Retina (tissue), 1 donor: ENCODE results near the gene TRPC4AP.

ENCODE experiments used
- DNase-seq: peaks from one replicate; pipeline ENCODE4 v3.0.0-alpha.2; 2016

Gene TRPC4AP

DNA sequence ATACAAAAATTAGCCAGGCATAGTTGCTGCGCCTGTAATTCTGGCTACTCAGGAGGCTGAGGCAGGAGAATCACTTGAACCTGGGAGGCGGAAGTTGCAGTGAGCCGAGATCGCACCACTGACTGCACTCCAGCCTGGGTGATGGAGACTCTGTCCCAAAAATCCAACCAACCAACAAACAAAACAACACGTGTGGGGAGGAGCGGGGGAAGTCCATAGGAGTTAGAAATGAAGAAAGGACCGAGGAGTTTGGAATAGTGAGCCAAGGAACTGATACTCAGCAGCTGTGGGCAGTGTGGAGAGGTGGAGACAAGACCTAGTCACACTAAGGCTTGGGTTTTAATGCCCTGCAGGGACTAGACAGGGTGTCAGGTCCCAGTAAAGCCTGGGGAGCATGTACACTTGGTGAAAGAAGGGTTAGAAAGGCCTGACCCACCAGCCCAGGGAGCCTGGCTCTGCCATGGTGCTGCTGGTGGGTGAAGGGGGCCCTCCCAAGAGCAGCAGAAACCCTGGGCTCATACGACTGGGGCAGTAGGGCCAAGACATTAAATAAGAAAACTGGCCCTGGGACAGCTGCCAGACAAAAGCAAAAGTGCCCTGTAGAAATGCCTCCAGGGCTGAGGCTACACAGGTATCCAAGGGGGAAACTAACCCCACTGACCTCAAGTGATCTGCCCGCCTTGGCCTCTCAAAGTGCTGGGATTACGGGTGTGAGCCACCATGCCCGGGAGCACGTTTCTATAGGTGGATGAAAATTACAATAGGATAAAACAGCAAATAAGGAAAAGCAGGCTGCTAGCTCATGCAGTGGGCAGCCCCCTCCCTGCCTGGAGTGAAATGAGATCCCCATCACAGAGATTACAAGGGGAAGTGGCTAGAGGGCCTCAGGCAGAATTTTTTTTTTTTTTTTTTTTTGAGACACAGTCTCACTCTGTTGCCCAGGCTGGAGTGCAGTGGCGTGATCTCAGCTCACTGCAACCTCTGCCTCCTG lies 78.9 kb downstream of the TRPC4AP start:
- DNase-seq: no peak

DNA sequence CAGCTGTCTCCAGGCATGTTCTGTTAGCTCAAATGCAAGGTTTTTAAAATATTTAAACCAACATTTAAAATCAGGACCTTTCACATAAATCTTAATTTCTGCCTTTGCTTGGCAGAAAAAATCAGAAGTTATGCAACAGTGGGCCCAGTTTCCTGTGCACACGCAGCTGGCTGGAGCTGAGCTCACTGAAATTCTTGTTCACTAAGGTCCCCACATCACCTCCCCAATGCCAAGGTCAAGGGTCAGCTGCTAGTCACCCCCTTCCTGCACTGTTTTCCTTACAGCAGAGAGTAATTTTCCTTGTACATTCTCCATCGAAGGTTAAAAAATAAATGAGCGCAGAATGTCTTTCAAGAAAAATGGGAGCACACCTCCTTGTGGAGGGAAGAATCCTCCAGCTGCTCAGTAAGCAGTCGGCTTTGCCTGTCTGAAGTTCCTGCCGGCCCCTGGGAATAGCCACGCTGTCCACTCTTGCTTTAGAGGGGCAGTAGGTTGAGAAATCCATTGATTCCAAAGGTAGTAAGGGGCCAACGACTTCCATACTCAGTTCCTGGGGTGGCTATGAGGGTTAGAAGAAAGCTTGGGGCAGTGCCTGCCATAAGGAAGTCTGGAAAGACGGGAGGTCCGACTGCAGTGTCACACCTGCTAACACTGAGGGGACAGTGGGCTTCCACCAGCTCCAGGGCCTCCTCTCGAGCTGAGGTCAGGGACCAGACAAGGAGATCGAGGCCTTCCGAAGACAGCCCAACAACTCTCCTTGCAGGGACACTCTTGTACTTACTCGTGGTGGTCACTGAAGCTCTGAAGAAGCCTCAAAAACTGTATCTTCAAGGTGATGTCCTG lies 80.2 kb downstream of the TRPC4AP start:
- DNase-seq: no peak

DNA sequence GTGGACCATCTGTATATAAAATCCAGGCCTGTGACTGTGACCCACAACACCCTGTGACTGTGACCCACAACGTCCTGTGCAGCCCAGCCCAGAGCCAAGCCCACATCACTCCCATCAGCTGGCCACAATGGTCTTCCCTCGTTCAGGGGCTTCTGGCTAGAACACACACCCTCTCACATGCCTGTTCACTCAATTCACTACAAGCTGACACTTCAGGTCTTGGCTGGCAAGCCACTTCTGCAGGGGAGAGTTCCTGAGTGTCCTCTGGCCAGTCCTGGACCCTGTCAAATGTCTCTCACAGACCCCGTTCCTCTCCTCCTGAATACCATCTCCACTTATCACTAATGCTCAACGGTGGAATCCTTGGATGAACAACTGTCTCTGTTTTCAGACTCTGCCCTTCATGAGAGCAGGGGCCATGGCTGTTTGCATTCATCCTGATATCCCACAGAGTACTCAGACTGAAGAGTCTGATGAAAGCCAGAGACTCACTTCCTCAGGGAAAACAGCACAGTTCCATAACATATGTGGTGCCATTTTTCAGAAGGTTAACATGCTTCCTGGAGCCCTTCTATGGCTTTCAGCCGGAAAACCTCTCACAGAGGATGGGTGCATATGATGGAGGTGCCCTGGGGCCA lies 80.9 kb downstream of the TRPC4AP start:
- no peak for DNase-seq

DNA sequence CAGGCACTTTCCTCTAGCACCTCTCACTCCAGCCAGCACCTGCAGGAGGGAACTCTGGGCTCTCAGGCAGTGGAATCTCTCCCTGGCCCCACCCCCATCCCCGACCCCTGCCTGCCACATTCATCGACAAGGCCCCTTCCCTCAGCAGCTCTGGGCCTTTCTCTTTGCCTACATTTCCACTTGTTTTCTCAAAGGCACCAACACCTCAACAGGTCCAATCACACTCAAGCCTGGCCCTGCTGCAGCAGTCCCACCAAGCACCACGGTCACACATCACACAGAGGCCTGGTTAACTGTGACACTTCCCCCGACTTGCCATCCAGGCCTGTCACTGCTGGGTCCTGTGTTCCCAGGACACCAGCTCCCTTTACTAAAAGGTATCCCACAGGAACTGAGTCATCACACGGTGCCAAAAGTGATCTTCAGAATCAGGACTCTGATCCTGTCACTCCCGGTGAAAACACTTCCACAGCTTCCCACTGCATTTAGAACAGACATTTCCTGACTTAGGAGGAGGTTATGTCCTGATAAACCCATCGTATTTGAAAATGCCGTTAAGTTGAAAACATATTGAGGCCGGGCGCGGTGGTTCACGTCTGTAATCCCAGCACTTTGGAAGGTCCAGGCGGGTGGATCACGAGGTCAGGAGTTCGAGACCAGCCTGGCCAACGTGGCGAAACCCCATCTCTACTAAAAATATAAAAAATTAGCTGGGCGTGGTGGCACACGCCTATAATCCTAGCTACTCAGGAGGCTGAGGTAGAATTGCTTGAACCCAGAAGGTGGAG lies 82.0 kb downstream of the TRPC4AP start:
- DNase-seq: no peak

DNA sequence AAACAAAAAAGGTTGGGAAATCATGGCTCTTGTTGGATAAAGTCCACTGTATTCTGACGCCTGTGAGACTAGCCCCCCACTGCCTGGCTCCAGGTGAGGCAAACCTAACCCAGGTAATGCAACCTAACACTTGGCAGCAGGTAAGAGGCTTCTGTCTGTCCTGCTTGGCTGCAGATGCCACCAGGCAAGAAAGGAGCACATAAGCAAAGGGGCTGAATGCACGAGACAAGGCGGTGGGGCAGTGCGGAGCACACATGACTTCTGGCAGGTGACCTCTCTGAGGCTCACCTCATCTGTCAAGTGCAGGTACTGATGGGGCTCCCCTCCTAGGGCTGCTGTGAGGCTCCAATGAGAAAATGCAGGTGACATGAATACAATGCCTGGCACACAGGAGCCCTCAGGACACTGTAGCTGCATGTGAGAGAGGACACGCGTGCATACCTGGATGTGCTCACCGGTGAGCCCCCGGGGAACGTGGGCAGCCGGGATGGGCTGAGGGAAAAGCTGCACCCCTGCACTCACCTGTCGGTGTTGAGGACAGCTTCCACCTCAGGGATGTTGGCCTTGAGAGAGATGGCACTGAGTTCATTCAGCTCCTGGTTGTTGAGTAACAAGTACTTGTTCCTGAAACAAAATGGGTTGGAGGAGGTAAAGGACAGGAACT lies 82.8 kb downstream of the TRPC4AP start:
- DNase-seq: no peak

DNA sequence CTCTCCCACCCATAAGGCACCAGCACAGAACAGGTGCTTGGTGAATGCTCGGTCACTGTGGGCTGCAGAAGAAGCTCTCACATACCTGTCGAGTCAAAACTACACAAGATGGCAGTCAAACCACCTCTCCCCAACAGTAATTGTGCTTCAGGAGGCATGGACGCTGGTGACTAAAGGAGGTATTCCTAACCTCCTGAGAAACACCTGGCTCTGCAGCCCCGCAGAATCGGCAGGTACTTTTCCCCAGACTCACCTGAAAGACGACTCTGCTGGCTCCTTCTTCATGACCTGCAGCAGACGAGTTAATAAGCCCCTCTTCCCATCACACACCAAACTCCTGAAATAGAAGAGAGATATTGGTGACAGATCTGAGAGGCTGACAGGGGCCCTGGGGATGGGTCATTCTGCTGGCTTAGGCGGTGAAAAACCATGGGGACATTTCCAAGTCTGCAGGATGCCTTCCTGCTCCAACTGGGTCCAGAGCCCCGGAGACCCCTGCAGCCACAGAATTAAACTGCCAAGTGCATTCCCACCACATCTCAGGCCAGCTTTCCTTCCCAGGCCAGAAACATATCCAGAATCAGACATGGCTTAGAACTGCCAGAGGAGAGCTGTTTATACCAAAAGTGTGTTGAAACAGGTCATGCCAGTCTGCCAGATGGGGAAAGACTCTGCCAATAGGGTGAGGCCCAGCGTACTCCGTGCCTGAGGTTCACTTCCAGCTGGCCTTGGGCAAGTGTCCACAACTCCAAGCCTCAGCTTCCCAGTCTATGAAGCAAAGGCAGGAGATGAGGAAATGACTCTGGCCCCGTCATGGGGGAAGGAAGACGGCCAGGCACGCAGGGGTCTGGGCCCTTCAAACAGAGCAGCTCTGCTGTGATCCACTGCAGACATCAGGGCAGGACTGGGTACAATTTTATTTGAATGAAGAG lies 83.9 kb downstream of the TRPC4AP start:
- DNase-seq: no peak

DNA sequence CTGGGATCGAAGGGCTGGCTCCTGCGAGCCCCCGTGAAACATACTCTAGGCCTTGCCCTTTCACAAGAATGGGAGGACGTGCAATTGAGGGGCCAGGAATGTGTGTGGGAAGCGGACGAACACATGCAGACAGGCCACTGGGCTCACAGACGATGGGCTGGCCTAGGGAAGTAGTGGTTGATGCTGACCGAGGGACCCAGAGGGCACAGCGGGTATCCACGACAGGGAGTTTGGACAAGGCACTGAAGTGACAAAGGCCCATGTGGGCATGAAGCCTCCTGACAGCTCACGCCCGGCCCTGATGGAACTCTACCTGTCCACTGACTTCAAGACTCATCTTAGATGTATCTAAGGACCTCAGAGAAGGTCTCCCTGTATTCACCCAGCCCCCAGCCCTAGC lies 84.7 kb downstream of the TRPC4AP start:
- DNase-seq: no peak

DNA sequence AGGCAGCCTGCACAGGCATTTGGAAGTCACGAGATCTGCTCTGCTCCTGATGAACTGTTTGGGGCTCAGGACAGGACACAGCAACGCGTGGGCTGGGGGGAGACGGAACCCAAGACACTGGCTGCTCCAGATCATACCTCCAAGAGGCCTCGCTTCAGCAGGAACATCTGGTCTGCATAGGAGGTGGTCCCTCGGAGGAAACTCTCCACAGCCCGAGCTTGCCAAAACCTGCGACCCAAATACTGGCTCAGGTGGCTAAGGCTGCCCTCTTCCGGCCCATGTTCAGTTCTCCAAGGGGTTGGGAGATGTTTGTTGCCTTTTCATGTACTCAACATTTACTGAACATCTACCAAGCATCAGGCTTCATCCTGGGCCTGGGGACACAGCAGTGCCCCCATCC lies 85.2 kb downstream of the TRPC4AP start:
- DNase-seq: no peak

DNA sequence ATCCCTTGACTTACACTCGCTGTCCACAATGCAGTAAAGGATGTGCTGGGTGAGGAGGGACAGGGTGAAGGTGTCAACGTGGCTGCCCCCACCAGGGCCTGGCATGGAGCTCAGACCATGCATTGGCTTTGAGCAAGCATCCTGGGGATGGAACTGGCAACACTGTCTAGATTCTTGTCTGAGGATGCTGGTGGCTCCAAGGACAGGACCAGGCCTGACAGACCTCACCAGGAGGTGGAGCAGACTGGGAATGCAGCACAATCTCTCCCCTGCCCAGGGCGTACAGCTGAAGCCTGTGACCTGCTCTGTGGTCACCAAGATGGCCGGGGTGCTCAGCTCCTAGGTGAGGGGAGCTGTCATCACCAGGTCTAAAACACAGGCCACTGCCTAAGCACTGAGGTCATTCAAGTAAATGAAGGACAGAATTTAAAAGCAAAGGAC lies 86.1 kb downstream of the TRPC4AP start:
- no peak for DNase-seq

DNA sequence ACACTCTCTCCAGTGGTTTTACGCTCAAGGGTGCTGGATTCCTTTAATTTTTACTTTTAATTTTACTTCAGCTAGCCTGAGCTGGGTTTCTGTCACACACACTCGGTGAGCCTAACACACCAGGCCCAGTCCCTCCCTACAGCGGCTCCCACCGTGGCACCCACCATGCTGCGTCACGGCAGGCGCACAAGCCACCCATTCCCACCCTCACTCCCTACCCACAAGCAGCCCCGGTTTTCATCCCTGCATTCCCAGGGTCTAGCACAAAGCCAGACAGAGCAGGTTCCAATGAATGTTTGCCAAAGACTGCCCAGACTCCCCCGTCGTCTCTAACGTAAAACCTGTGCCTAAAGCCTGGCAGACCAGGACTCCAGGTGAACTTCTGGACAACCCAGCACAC lies 86.6 kb downstream of the TRPC4AP start:
- DNase-seq: no peak

DNA sequence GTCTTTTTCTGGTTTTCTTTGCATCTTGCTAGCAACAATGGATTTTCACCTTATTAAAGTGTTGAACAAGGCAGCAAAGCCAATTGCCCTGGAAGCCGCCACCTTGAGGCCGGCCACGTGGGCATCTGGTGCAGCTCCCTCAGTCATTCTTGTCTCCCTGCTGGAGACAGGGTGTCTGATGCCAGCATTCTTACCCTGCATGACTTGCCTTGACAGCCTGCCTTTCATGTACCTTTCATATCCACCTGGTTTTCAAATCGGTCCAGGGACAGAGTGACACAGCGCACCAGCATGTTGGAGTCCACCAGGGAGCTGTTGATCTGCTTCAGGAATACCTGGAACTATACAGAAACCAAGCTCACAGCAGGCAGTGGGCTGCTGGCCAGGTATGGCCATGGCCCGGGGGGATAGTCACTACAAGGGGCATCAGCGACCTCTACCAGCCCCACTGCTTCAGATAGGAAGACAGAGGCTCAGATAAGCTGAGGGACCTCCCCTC lies 87.1 kb downstream of the TRPC4AP start:
- DNase-seq: no peak

DNA sequence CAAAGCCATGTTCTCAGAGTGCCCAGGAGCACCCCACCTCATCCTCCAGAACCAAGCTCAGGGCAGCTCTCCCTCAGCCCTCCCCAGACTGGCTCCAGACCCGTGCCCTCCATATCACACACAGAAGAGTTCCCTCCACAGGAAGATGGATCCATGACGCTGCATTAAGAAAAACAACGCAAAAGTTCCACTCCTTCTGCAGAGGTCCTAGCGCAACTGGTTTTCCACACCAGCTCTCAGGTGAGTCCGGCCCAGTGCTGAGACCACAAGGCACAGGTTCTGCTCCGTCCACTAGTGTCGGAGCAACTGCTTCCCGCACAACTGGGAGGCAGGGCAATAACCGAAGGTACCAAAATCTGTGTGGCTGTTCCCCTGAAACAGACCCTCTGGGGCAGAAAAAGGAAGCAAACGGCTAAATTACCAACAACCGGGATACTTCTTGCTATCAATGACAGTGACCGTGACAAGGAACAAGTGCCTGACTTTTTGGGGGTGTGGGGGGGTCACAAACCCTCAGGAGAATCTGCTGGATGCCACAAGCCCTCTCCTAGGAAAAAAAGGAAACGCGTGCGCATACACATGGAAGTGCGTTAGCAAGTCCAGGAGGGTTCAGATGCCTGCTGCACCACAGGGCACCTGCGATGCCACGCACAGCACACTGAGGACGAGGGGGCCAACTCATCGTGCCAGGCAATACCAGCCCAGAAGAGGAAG lies 87.7 kb downstream of the TRPC4AP start:
- no peak for DNase-seq

DNA sequence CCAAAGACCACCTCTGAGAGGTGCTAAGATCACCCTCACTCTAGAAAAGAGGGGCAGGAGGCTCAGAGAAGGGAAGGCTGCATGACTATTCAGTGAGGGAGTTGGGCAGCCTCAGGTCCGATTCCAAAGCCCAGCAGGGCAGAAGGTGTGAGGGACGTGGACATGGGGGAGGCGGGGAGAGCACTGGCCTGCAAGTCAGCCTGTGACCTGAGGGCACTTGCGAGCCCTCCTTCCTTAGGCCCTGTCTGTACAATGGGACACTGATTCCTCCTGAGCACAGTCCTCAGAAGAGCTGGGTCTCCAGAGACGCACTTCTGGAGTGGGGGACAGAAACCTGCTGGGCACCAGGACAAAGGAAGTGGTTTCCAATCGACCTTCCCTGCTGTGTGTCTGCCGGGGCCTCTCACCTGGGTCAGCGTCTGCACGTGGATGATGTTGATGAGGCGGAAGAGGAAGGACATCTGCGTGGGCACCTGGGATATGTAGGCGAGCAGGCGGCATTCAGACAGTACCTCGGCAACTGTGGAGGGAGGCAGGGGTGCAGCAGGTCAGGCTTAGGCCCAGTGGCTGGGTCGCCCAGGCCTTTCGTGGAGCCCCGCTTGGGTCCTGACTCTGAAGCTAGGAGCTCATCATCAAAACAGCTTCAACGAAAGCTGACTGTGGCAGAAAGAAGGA lies 88.4 kb downstream of the TRPC4AP start:
- no peak for DNase-seq

DNA sequence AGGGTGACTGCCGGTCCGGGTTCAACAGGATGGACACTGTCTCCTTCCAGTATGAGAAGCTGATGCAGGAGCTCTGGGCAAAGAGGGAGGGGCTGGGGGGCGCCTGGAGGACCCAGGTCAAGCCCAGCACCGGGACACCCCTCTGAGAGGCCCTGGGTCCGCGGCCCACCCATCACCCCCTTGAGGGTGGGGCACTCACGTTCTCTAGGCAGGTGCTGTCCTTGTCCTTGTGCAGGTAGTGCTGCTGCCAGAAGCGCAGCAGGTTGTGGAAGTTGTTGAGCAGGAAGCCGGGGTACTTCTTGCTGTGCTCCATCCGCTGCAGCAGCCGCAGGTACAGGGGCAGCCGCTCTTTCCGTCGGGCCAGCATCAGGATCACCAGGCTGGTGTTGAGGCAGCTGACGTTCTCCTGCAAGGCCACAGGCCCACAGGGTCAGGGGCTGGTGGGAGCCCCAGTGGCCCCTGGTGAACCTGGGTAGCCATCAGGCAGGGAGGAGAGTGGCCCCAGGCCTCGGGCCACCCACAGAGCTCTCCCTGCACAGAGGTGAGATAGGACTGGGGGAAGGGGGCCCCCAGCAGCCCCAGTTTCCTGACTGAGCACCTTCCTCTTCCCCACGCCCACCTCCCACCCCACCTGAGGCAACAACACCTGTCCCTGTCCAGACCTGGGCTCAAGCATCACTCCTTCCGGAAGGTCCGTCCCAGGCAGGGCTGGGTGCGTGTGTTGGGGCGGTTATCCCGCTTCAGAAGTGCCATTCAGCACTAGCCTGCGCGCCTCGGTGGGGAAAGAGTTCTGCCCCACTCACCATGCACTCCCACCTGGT lies 89.2 kb downstream of the TRPC4AP start:
- DNase-seq: no peak

DNA sequence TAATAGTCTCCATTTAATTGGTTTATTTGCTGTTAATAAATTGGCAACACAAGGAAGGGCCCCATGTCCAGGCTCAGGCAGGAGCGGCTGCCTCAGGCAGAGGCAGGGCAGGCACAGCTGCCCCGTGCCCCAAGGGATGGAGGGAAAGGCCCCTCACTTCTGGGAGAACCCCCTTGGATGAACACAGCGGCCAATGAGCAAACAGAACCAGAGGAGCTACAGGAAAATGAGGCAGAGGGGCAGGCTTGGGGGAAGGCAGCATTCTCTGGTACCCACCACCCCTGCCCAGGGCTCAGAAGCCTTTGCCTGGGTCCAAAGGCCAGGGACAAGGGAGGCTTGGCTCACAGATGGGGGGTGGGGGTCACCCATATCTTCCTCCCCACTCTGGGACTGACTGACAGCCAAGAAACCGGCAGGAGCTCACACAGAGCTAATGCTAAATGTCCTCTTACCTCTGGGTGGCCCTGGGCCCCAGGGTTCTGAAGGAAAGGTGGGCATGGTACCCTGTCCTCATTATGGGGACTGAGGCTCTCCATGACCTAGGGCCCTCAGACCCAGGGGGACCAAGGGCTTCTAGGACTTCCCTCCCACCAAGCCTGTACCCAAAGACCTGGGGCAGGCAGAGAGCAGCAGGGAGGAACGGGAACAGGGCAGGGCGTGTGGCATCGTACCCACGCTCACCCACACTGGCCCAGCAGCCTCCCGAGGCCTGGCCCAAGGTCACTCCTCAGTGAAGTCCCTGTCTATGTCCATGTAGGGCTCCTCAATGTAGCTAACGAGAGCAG lies 90.0 kb downstream of the TRPC4AP start:
- no peak for DNase-seq

DNA sequence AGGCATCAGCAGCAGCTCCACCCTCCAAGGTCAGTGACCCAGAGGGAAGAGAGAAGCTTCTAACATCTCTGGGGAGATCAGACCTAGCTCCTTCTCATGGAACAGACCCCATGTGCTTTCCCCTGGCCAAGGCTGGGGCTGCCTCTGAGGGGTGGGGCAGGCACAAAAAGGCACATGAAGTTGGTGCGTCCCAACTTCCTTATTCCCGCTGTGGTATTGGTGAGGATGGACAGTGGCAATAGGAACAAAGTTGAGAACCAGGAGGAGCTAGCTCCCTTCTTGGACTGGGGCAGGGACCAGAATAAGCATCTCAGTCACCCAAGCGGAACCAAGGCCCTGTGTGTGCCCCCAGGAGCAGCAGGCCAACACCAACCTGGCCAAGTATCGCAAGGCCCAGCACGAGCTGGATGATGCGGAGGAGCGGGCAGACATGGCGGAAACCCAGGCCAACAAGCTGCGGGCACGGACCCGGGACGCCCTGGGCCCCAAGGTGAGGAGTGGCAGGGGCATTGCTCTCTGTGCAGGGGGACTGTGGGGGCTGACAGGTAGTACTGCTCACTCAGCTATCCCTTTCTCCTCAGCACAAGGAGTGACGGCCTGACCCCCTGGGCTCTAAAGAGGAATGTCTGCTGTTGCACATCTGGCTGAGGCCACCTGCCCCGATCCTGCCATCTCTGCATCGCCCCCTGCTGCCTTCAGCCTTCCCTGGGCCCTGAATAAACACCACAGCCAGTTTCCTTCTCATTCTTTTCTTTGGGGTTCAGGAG lies 90.8 kb downstream of the TRPC4AP start:
- DNase-seq: no peak
